Pericardium fibroblast (primary cell): ENCODE data around the gene TMEM183A. TPM values are rescaled to one million over a fixed set of nuclear protein-coding genes. Genes with fewer than 3 reads are reported as not detected.

Experiments
- total RNA-seq: library from RNA; depleted of rRNA; stranded (reverse); fragments of >200 nt; gene quantifications from 2 replicates; pipeline ENCODE4 v1.2.3, GENCODE V29; 2015

The TMEM183A gene, protein sequence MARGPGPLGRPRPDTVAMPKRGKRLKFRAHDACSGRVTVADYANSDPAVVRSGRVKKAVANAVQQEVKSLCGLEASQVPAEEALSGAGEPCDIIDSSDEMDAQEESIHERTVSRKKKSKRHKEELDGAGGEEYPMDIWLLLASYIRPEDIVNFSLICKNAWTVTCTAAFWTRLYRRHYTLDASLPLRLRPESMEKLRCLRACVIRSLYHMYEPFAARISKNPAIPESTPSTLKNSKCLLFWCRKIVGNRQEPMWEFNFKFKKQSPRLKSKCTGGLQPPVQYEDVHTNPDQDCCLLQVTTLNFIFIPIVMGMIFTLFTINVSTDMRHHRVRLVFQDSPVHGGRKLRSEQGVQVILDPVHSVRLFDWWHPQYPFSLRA
- 50.5 and 60.9 TPM in 2 replicates for total RNA-seq

DNA sequence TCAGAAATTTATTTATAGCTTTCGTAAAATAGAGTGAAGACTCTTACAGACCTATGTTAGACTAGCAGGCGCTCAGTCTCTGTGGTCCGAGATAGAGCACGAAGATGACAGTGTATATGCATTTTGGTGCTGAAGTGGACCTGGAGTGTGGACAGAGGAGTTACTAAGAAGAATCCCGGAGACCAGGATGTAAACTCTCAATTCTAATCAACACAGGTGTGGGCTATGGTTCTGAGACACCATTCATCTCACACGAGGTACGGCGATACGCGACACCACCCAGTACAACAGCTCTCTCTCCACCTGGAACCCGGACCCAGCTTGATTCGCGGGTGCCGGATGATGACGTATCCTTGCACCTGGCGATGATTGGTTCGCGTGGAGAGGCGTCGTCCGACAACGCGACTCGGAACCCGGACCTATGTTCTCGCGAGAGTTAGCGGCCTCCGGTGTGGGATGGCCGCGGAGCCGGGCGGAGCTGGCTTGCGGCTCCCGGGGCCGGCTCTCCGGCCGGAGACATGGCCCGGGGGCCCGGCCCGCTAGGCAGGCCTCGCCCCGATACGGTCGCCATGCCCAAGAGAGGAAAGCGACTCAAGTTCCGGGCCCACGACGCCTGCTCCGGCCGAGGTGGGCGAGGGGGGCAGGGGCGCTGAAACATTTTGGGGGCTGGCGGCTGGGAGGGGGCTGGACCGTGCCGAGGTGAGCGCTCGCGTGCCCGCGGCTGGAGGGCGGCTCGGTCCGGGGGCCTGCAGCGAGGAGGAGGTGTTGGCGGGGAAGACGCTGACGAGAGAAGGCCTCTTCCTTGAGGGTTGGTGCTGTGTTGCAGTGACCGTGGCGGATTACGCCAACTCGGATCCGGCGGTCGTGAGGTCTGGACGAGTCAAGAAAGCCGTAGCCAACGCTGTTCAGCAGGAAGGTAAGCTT is at the start of gene TMEM183A:
TMEM183A (plus strand) TSS at position 427 of the 924 bp plus-strand sequence; CDS start at position 519, 92 bp downstream.

DNA sequence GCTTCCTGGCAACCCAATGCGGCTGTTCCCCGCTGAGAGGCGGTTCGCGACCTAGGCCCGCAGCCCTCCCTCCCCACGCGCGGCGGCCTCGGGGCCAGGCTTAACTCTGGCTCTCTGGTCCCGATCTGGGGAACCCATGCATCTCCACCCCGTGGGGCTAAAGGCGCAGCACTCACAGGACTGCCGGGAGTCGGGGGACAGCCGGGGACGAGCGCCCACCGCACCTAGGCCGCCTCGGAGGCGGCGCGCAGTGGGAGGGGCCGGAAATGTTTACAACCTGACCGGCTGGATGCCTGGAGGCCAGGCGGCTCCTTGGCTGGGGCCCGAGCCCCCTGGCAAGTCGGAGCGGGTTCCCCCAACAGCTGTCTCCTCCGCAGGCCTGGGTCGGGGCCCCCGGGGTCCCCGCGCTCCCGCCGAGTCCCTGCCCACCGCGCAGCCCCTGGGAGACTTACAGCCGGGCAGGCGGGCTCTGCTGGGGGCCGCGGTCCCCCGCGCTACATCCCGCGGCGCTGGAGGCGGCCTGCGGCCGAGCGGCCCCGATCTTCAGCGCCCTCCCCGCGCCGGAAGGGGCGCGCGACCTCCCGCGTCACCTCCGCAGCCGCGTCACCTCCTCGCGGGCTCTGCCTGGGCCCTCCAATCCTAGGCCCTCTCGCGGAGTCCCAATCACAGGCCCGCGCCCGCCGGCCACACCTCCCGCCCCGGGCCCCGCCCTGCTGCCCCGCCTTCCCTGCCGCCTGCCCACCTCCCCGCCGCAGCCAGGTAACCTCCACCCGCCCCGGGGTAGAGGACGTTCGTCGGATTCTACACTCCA is 49.2 kb upstream of the TMEM183A start, which contains the start of gene ADIPOR1:
ADIPOR1 (minus strand) TSS at position 580 of the 811 bp plus-strand sequence. CDS start 7,242 bp downstream, outside the sequence.

DNA sequence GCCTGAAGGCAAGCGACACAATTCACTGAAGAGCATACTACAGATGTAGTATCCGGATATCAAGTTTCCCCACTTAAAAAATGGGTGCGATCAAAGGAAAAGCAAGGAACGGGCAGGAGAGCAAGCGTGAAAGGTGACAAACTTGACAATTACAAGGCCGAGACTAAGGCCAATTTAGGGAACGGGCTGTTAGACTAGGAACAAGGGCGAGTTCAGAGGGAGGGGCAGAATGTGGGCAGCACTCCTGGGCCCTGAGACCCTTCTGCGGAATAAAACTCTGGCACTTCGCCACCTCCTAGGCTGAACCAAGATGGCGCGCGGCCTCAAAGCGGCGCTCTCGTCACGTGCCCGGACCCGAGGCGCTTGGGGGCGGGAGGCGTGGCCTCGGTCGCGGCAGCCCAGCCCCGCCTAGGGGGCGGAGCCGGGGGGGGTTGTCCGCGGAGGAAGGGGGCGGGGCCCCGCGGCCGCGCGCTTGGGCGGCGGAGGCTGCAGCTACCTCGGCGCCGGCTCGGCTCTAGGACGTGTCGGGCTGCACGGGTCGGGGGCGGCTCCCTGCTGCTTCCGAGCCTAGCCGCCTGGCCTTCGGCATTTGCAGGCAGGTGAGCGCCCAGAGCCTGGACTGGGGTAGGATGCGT is 19.0 kb downstream of the TMEM183A start, which contains the start of gene PPFIA4:
PPFIA4 (plus strand) TSS at position 461 of the 635 bp plus-strand sequence. CDS start 12,518 bp downstream, outside the sequence.

Other genes with a start within 250 kb of the TMEM183A start
- 39.1 and 48.3 TPM in 2 replicates for gene KDM5B, start 199.0 kb upstream of the TMEM183A start, total RNA-seq
- 3.8 TPM in 1 of 2 replicates, not detected in the other for gene PCAT6, start 196.4 kb upstream of the TMEM183A start, total RNA-seq
- 6.2 and 7.8 TPM in 2 replicates for gene RABIF, start 118.2 kb upstream of the TMEM183A start, total RNA-seq
- gene KLHL12, start 80.1 kb upstream of the TMEM183A start, total RNA-seq, result 14.8 and 21.3 TPM in 2 replicates
- 57.0 and 65.2 TPM in 2 replicates for gene ADIPOR1, start 49.1 kb upstream of the TMEM183A start, total RNA-seq
- 26.0 and 37.5 TPM in 2 replicates for gene CYB5R1, start 40.1 kb upstream of the TMEM183A start, total RNA-seq
- gene PPFIA4, start 19.1 kb downstream of the TMEM183A start, total RNA-seq, result 2.4 and 5.1 TPM in 2 replicates
- gene MYOG, start 78.6 kb downstream of the TMEM183A start, total RNA-seq, result 8.9 TPM in 1 of 2 replicates, not detected in the other
- 1.5 and 4.1 TPM in 2 replicates for gene ADORA1, start 120.4 kb downstream of the TMEM183A start, total RNA-seq
- 0.93 and 12.5 TPM in 2 replicates for gene MYBPH, start 168.5 kb downstream of the TMEM183A start, total RNA-seq
- 39.8 and 238 TPM in 2 replicates for gene CHI3L1, start 179.3 kb downstream of the TMEM183A start, total RNA-seq
- gene CHIT1, start 222.3 kb downstream of the TMEM183A start, total RNA-seq, result not detected in 2 replicates